GM18861 (cell line): Measurements from ENCODE around the gene KANK3.
"Not testable (repeated sequence)": the region's sequence is repeated elsewhere in the genome, so short reads cannot be mapped to it uniquely, and the experiment has no call there.

Experiments used
- ATAC-seq: cut with Tn5 transposase; IDR thresholded peaks from one replicate; pipeline ENCODE4 v1.9.1; 2021; ENCODE audit not compliant: unreplicated experiment

KANK3 gene

DNA sequence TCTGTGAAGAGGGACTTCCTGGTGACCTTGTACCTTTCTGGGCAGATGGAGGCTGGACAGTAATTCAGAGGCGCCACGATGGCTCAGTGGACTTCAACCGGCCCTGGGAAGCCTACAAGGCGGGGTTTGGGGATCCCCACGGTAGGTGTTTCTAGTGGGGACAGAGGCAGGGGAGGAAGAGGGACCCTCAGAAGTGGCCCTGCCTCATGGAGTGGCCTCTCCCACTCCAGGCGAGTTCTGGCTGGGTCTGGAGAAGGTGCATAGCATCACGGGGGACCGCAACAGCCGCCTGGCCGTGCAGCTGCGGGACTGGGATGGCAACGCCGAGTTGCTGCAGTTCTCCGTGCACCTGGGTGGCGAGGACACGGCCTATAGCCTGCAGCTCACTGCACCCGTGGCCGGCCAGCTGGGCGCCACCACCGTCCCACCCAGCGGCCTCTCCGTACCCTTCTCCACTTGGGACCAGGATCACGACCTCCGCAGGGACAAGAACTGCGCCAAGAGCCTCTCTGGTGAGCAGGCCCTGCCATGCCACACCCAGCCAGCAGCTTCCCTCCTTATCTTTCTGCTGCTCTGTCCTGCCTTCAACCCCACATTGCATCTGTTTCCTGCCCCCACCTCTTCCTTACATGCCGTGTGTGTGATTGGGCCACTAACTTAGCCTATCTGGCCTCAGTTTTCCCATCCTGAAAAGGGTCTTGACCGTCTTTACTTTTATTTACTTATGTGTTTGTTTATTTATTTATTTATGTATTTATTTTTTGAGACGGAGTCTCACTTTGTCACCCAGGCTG lies 28.1 kb upstream of the KANK3 start:
- ATAC-seq, result no peak

DNA sequence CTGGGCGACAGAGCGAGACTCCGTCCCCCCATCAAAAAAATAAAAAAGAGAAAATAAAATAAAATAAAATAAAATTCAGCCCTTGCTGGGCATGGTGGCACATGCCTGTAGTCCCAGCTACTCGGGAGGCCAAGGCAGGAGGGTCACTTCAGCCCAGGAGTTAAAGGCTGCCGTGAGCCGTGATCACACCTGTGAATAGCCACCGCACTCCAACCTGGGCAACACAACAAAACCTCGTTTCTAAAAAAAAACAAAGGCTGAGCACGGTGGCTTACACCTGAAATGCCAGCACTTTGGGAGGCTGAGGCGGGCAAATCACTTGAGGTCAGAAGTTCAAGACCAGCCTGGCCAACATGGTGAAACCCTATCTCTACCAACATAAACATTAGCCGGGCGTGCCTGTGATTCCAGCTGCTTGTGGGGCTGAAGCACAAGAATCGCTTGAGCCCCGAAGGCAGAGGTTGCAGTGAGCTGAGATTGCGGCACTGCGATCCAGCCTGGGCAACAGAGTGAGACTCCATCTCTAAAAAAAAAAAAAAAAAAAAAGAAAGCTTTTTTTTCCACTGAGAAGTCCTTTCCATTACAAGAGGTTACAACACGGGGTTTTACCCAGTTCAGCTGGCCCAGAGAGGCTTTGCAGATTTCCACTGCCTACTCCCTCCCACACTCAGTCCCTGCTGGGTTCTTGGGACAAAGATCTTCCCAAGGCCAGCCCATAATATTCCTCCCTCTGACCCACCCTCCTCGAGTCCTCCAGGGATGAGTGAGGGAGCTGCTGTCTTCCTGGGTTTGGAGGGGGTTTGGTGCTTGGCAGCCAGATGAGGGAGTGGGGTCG lies 27.3 kb upstream of the KANK3 start:
- no peak for ATAC-seq

GRCh38 chr19:8367327-8368001 lies 24.4 kb upstream of the KANK3 start:
- ATAC-seq, result no peak

DNA sequence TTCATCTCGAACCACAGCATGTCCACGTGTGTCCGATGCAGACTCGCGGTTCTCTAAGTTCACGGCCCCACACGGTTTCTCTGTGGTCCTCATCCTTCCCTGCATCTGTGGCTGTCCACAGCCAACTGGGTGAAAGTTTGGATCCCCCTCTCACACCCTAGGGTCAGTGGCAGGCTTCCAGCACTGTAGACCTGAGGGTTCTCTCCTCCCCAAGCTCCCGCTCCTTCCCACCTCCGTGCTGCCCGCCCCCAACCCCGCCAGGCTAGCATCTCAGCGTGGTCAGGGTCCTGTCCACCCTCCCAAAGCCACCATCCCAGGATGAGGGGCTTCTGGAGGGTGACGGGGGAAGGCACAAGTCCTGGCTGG lies 23.9 kb upstream of the KANK3 start:
- no peak for ATAC-seq

DNA sequence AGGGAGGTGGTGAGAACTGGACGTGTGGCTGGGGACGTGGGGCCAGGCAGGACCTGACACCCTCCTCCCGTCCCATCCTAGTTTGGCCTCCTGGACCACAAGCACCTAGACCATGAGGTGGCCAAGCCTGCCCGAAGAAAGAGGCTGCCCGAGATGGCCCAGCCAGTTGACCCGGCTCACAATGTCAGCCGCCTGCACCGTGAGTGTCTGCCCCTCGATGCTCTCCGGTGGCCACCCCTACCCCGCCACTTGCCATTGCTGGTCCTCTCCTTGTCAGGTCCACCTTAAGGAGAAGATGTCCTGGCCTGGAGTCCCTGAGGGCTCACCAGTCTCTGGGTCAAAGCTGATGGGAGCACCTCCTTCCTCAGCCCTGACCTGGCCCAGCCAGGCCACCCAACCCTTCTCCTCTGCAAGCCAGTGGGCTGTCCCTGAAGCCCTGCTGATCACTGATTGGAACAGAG lies 23.1 kb upstream of the KANK3 start:
- no peak for ATAC-seq

GRCh38 chr19:8363803-8364771 lies 21.0 kb upstream of the KANK3 start, which contains the start of gene ANGPTL4:
ANGPTL4 (plus strand) TSS chr19:8364155; CDS start chr19:8364322, 167 bp downstream.
- ATAC-seq, result no peak

- ATAC-seq, result no peak
Observed at GRCh38 chr19:8361921-8362793, 19.1 kb upstream of the KANK3 start.

DNA sequence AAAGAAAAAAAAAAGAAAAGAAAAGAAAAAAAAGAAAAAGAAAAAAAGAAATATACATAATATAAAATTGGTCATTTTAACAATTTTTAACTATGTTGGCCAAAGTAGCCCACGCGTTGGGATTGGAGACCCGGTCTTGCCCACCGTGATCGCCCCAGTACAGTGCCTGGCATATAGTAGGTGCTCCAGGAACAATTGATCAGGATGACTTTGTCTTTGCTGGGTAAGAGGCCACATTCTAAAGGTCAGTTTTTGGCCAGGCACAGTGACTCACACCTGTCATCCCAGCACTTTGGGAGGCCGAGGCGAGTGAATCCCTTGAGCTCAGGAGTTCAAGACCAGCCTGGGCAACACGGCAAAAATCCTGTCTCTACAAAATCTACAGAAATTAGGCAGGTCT lies 17.1 kb upstream of the KANK3 start:
- ATAC-seq, result no peak

GRCh38 chr19:8358948-8359347 lies 15.9 kb upstream of the KANK3 start:
- ATAC-seq, result no peak

DNA sequence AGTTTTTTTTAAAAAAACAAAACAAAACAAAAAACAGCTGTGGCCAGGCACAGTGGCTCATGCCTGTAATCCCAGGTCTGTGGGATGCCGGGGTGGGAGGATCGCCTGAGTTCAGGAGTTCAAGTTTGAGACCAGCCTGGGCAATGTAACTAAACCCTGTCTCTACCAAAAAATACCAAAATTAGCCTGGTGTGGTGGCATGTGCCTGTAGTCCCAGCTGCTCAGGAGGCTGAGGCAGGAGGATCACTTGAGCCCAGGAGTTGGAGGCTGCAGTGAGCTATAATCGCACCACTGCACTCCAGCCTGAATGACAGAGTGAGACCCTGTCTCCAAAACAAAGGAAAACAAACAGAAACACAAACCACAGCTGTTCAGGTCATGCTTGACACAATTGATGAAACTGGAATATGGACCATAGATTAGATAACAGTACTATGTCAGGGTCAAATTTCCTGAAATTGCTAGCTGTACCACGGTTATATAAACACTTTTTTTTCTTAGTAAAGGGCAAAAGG lies 14.0 kb upstream of the KANK3 start:
- ATAC-seq, result no peak

GRCh38 chr19:8355631-8356402 lies 12.8 kb upstream of the KANK3 start:
- no peak for ATAC-seq

DNA sequence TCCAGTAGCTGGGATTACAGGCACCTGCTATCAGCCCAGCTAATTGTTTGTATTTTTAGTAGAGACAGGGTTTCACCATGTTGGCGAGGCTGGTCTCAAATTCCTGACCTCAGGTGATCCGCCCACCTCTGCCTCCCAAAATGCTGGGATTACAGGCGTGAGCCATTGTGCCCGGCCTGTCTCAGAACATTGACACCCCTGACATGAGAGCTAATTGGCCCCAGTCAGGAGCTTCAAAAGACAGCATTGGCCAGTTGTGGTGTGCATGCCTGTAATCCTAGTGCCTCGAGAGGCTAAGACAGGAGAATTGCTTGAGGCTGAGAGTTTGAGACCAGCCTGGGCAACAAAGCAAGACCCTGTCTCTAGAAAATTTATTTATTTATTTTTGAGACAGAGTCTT lies 9.8 kb upstream of the KANK3 start:
- ATAC-seq, result not testable (repeated sequence)

- no peak for ATAC-seq
Observed at GRCh38 chr19:8352134-8352827, 9.2 kb upstream of the KANK3 start.

GRCh38 chr19:8349629-8350372 lies 6.7 kb upstream of the KANK3 start:
- not testable (repeated sequence) for ATAC-seq

- no peak for ATAC-seq
Observed at GRCh38 chr19:8343483-8343844, 402 bp upstream of the KANK3 start.

DNA sequence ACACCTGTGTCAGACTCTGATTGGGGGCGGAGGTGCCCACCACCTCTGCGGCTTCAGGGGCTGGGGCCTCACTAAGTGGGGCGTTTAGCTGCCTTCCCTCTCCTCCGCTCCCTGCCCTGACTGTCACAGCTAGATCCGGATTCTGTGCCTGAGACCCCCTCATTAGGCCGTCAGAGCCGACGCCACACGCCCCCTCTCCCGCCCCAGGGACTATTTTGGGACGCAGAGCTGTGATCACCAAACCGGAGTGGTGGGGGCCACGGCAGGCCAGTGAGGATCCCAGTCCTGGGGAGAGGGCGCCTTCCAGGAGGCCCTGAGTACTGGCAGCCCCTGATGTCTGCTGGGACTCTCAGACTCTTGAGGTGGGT lies 762 bp downstream of the KANK3 start:
- no peak for ATAC-seq

DNA sequence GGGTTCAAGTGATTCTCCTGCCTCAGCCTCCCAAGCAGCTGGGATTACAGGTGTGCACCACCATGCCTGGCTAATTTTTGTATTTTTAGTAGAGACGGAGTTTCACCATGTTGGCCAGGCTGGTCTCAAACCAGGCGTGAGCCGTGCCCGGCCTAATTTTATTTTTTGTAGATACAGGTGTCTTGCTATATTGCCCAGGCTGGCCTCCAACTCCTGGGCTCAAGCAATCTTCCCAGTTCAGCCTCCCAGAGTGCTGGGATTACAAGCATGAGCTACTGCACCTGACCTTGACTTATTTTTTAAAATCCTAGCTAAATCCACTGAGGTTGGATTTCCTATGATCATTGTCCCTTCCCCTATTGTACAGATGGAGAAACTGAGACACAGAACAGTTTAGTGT lies 1.6 kb downstream of the KANK3 start:
- ATAC-seq, result not testable (repeated sequence)
